ENCODE results near the gene CEMIP. TPM values are rescaled to one million over a fixed set of nuclear protein-coding genes. Genes with fewer than 3 reads are reported as not detected.

Gene CEMIP
- total RNA-seq, 2 experiments from 2014 or later = not detected

DNA sequence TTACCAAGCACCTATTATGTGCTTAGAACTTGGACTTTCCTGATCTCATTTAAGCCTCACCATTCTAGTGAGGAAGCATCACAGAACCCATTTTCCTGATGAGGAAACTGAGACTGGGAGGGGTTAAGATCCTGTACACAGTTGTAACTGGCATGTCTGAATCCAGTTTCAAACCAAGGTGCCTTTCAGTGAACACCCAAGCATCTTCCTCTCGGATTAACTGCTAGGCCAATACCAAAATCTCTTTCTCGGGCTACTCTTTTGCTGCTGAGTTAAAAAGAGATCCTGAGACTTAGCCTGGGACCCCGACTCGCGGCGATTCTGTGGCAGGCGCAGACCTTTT lies 578 bp upstream of the CEMIP start:
- H3K27ac Mint-ChIP-seq = no peak overlapping the region
- peaks cover 16% of the 10 kb centered on the region for H3K4me1 ChIP-seq (ENCODE audit: insufficient read depth, low read length)
- H3K27me3 ChIP-seq (ENCODE audit: control insufficient read depth in 1 of 2, insufficient read depth in 2 of 2, low read length in 2 of 2) = peaks cover 31 to 50% of the 10 kb centered on the region in 2 experiments
- H3K9me3 Mint-ChIP-seq = no peaks in the 10 kb centered on the region
- H3K27ac ChIP-seq (ENCODE audit: low read depth in 1 of 2, low read length in 2 of 2) = no peak overlapping the region
- DNase-seq (no peak), ATAC-seq (ENCODE audit: poor library complexity) (no peak)
- peaks cover 65% of the 10 kb centered on the region for H3K27me3 Mint-ChIP-seq
- intact Hi-C loops (cut with DNase I, micrococcal nuclease) = loop anchor here in 1 of 2 experiments (5.0 kb wide), 1 partner anchor 211 kb away; no protein-coding TSS in a partner anchor
- H3K36me3 ChIP-seq (ENCODE audit: insufficient read depth, low read length) = no peaks in the 10 kb centered on the region
- POLR2A ChIA-PET = no interaction called here
- no peak overlapping the region for H3K4me3 ChIP-seq (ENCODE audit: low read length)
- H3K4me1 Mint-ChIP-seq (ENCODE audit: low read depth) = peaks cover 11% of the 10 kb centered on the region
- no peaks in the 10 kb centered on the region for H3K36me3 Mint-ChIP-seq (ENCODE audit: low read depth)
- TF ChIP-seq, protein P1, sequence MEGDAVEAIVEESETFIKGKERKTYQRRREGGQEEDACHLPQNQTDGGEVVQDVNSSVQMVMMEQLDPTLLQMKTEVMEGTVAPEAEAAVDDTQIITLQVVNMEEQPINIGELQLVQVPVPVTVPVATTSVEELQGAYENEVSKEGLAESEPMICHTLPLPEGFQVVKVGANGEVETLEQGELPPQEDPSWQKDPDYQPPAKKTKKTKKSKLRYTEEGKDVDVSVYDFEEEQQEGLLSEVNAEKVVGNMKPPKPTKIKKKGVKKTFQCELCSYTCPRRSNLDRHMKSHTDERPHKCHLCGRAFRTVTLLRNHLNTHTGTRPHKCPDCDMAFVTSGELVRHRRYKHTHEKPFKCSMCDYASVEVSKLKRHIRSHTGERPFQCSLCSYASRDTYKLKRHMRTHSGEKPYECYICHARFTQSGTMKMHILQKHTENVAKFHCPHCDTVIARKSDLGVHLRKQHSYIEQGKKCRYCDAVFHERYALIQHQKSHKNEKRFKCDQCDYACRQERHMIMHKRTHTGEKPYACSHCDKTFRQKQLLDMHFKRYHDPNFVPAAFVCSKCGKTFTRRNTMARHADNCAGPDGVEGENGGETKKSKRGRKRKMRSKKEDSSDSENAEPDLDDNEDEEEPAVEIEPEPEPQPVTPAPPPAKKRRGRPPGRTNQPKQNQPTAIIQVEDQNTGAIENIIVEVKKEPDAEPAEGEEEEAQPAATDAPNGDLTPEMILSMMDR (IDR thresholded peaks at IDR 0.05) = no peak
- H3K4me3 Mint-ChIP-seq = no peak overlapping the region
- CTCF ChIA-PET = no interaction called here
- peaks cover 0 to 18% of the 10 kb centered on the region in 2 experiments for H3K9me3 ChIP-seq (ENCODE audit: control insufficient read depth in 1 of 2, insufficient read depth in 1 of 2, low read length in 2 of 2)

GRCh38 chr15:80779658-80780415 lies 667 bp downstream of the CEMIP start:
- Mint-ChIP-seq H3K36me3 (ENCODE audit: low read depth) (no peaks in the 10 kb centered on the region), H3K4me3 (peak overlapping the region; percentile 4), H3K27me3 (peaks cover 67% of the 10 kb centered on the region), H3K27ac (no peak overlapping the region), H3K4me1 (ENCODE audit: low read depth) (peaks cover 12% of the 10 kb centered on the region), H3K9me3 (no peaks in the 10 kb centered on the region)
- ATAC-seq (ENCODE audit: poor library complexity) (no peak), DNase-seq (no peak)
- Histone ChIP-seq H3K36me3 (ENCODE audit: insufficient read depth, low read length) (no peaks in the 10 kb centered on the region), H3K27me3 (ENCODE audit: control insufficient read depth in 1 of 2, insufficient read depth in 2 of 2, low read length in 2 of 2) (peaks cover 31 to 50% of the 10 kb centered on the region in 2 experiments), H3K4me3 (ENCODE audit: low read length) (no peak overlapping the region), H3K9me3 (ENCODE audit: control insufficient read depth in 1 of 2, insufficient read depth in 1 of 2, low read length in 2 of 2) (peaks cover 0 to 18% of the 10 kb centered on the region in 2 experiments), H3K27ac (ENCODE audit: low read depth in 1 of 2, low read length in 2 of 2) (no peak overlapping the region), H3K4me1 (ENCODE audit: insufficient read depth, low read length) (peaks cover 19% of the 10 kb centered on the region)
- ChIA-PET CTCF (no interaction called here), POLR2A (no interaction called here)
- TF ChIP-seq, protein P1 (IDR thresholded peaks at IDR 0.05) = no peak
- intact Hi-C loops (cut with DNase I, micrococcal nuclease) = loop anchor here in 1 of 2 experiments (5.0 kb wide), 1 partner anchor 213 kb away; no protein-coding TSS in a partner anchor

GRCh38 chr15:80780416-80781221 lies 1.4 kb downstream of the CEMIP start:
- Mint-ChIP-seq H3K4me1 (ENCODE audit: low read depth) (peaks cover 12% of the 10 kb centered on the region), H3K4me3 (no peak overlapping the region), H3K27me3 (peaks cover 71% of the 10 kb centered on the region), H3K27ac (no peak overlapping the region), H3K36me3 (ENCODE audit: low read depth) (no peaks in the 10 kb centered on the region), H3K9me3 (no peaks in the 10 kb centered on the region)
- Histone ChIP-seq H3K36me3 (ENCODE audit: insufficient read depth, low read length) (no peaks in the 10 kb centered on the region), H3K4me3 (ENCODE audit: low read length) (no peak overlapping the region), H3K27me3 (ENCODE audit: control insufficient read depth in 1 of 2, insufficient read depth in 2 of 2, low read length in 2 of 2) (peaks cover 31 to 50% of the 10 kb centered on the region in 2 experiments), H3K9me3 (ENCODE audit: control insufficient read depth in 1 of 2, insufficient read depth in 1 of 2, low read length in 2 of 2) (peaks cover 0 to 18% of the 10 kb centered on the region in 2 experiments), H3K4me1 (ENCODE audit: insufficient read depth, low read length) (peaks cover 19% of the 10 kb centered on the region), H3K27ac (ENCODE audit: low read depth in 1 of 2, low read length in 2 of 2) (no peak overlapping the region)
- ChIA-PET CTCF (no interaction called here), POLR2A (no interaction called here)
- TF ChIP-seq, protein P1 (IDR thresholded peaks at IDR 0.05) = no peak
- peak in 2 of 14 experiments; percentile 13 to 17 for DNase-seq
- no peak for ATAC-seq (ENCODE audit: poor library complexity)
- intact Hi-C loops (cut with DNase I, micrococcal nuclease) = no loop called here
